ENCODE data around the gene SPEN.
"Not testable (repeated sequence)": the region's sequence is repeated elsewhere in the genome, so short reads cannot be mapped to it uniquely, and the experiment has no call there.

The SPEN gene

GRCh38 chr1:15899266-15899665 lies 51.8 kb downstream of the SPEN start:
- no peak for DNase-seq (ENCODE audit: low read depth, low spot score)
- H3K4me3 ChIP-seq (ENCODE audit: low read depth, low read length), result no peak overlapping the region
- in situ Hi-C loops (cut with HindIII; ENCODE audit: low sequenced_read_pairs), result no loop called here
- TF ChIP-seq, protein P1, sequence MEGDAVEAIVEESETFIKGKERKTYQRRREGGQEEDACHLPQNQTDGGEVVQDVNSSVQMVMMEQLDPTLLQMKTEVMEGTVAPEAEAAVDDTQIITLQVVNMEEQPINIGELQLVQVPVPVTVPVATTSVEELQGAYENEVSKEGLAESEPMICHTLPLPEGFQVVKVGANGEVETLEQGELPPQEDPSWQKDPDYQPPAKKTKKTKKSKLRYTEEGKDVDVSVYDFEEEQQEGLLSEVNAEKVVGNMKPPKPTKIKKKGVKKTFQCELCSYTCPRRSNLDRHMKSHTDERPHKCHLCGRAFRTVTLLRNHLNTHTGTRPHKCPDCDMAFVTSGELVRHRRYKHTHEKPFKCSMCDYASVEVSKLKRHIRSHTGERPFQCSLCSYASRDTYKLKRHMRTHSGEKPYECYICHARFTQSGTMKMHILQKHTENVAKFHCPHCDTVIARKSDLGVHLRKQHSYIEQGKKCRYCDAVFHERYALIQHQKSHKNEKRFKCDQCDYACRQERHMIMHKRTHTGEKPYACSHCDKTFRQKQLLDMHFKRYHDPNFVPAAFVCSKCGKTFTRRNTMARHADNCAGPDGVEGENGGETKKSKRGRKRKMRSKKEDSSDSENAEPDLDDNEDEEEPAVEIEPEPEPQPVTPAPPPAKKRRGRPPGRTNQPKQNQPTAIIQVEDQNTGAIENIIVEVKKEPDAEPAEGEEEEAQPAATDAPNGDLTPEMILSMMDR (IDR thresholded peaks at IDR 0.05; ENCODE audit: low read depth, low read length), result no peak

DNA sequence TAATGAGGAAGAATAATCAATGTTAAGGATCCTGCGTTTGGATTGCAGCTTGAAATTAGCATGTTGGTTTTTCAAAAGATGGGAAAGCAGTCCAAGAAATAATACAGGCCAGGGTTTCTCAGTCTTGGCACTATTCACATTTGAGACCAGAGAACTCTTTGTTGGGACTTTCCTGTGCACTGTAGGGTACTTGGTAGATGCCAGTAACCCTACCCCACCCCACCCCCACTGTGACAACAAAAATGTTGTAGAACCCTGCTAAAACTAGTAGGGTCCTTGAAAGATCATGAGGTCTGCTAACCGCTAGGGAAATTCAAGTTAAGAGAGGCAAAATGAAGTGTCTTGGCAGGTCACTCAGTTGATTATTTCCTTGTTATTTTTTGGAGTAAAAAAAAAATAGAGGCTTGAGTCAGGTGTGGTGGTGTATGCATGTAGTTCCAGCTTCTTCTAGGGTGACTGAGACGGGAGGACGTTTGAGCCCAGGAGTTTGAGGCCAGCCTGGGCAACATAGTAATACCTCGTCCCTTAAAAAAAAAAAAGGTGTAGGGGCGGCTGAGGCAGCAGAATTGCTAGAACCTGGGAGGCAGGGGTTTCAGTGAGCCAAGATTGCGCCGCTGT lies 53.3 kb downstream of the SPEN start:
- in situ Hi-C loops (cut with HindIII; ENCODE audit: low sequenced_read_pairs), result no loop called here
- DNase-seq (ENCODE audit: low read depth, low spot score), result no peak
- TF ChIP-seq, protein P1 (IDR thresholded peaks at IDR 0.05; ENCODE audit: low read depth, low read length), result no peak
- H3K4me3 ChIP-seq (ENCODE audit: low read depth, low read length), result no peak overlapping the region

GRCh38 chr1:15902882-15903281 lies 55.4 kb downstream of the SPEN start:
- TF ChIP-seq, protein P1 (IDR thresholded peaks at IDR 0.05; ENCODE audit: low read depth, low read length), result no peak
- in situ Hi-C loops (cut with HindIII; ENCODE audit: low sequenced_read_pairs), result no loop called here
- peak; percentile 76 for DNase-seq (ENCODE audit: low read depth, low spot score)
- no peak overlapping the region for H3K4me3 ChIP-seq (ENCODE audit: low read depth, low read length)

GRCh38 chr1:15908597-15908996 lies 61.1 kb downstream of the SPEN start:
- TF ChIP-seq, protein P1 (IDR thresholded peaks at IDR 0.05; ENCODE audit: low read depth, low read length), result no peak
- no peak for DNase-seq (ENCODE audit: low read depth, low spot score)
- no peak overlapping the region for H3K4me3 ChIP-seq (ENCODE audit: low read depth, low read length)
- in situ Hi-C loops (cut with HindIII; ENCODE audit: low sequenced_read_pairs), result no loop called here

DNA sequence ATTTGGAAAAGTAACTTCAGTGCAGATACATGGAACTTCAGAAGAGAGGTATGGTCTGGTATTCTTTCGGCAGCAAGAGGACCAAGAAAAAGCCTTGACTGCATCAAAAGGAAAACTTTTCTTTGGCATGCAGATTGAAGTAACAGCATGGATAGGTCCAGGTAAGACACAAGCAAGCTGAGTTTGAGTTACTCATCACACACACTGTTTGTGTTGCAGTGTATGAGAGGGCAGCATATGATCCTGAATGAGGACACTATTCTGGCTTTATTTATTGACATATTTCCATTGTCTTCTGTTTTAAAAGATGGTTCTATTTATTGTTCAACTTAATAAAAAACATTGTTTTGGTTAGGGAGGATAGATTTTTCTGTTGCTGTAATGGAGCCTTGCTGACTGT lies 63.6 kb downstream of the SPEN start:
- H3K4me3 ChIP-seq (ENCODE audit: low read depth, low read length), result no peak overlapping the region
- no peak for DNase-seq (ENCODE audit: low read depth, low spot score)
- TF ChIP-seq, protein P1 (IDR thresholded peaks at IDR 0.05; ENCODE audit: low read depth, low read length), result no peak
- in situ Hi-C loops (cut with HindIII; ENCODE audit: low sequenced_read_pairs), result no loop called here

DNA sequence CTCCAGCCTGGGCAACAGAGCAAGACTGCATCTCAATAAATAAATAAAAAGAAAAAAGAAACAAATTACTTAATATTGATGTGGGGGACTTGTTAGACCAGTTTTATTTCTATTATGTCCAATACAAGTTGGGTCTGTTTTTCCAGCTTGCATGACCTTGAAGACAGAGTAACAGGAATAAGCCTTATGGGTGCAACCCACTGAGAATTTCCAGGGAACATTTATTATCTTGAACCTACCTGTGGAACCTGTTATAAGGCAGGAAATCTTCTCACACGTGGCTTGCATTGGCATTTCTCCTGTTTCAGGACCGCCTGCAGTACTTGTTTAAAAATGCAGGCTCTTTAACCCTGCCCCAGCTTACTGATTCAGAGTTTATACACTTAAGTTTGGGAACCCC lies 64.4 kb downstream of the SPEN start:
- no peak for DNase-seq (ENCODE audit: low read depth, low spot score)
- in situ Hi-C loops (cut with HindIII; ENCODE audit: low sequenced_read_pairs), result no loop called here
- TF ChIP-seq, protein P1 (IDR thresholded peaks at IDR 0.05; ENCODE audit: low read depth, low read length), result no peak
- H3K4me3 ChIP-seq (ENCODE audit: low read depth, low read length), result no peak overlapping the region

DNA sequence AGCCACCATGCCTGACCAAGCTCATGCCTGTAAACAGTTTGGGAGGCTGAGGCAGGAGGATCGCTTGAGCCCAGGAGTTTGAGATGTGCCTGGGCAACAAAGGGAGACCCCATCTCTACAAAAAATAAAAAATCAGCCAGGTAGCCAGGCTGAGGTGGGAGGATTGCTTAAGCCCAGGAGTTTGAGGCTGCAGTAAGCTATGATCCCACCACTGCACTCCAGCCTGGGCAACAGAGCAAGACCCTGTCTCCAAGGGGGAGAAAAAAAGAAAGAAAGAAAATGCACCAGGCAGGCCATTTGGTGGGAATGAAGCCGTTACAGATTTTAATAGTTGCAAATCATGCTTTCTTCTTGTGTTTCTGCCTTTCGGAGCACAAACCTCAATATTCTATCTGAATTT lies 66.1 kb downstream of the SPEN start:
- H3K4me3 ChIP-seq (ENCODE audit: low read depth, low read length); DNase-seq (ENCODE audit: low read depth, low spot score); in situ Hi-C loops (cut with HindIII; ENCODE audit: low sequenced_read_pairs): not testable (repeated sequence)

All from astrocyte of the spinal cord (primary cell).